Measurements from ENCODE around the gene NPM3. TPM values are rescaled to one million over a fixed set of nuclear protein-coding genes. Genes with fewer than 3 reads are reported as not detected.
A peak's percentile ranks its signal among the peaks of the same experiment; 100 is the strongest.

NPM3 gene
- total RNA-seq, 3 donors from 2014 or later, result 37.3 to 61.0 (median 43.9) TPM

- H3K9me3 ChIP-seq, result no peaks in the 10 kb centered on the region
- H3K4me1 ChIP-seq, result peaks cover 6 to 8% of the 10 kb centered on the region in 2 donors
- no peak for TF ChIP-seq POLR2AphosphoS5 (IDR thresholded peaks at IDR 0.05)
- intact Hi-C loops (cut with DNase I; ENCODE audit: low total_unique reads), result no loop called here
- H3K4me3 ChIP-seq, result peak overlapping the region; percentile 49 to 87 (median 79)
- H3K36me3 ChIP-seq, result no peaks in the 10 kb centered on the region
- DNase-seq (ENCODE audit: low spot score in 2 of 2), result no peak
- peaks cover 0 to 24% of the 10 kb centered on the region in 2 donors for H3K27me3 ChIP-seq
- H3K27ac ChIP-seq, result no peak overlapping the region
These were observed 1.0 kb downstream of the NPM3 start for GRCh38 chr10:101781984-101782810.

GRCh38 chr10:101781655-101781983, 1.6 kb downstream of the NPM3 start:
- intact Hi-C loops (cut with DNase I; ENCODE audit: low total_unique reads), result no loop called here
- no peak for DNase-seq (ENCODE audit: low spot score in 2 of 2)
- Histone ChIP-seq H3K4me3 (no peak overlapping the region), H3K9me3 (no peaks in the 10 kb centered on the region), H3K27me3 (peaks cover under 1 to 29% of the 10 kb centered on the region in 2 donors), H3K36me3 (no peaks in the 10 kb centered on the region), H3K27ac (no peak overlapping the region), H3K4me1 (peaks cover 6 to 8% of the 10 kb centered on the region in 2 donors)
- TF ChIP-seq POLR2A (IDR thresholded peaks at IDR 0.05), result no peak
- no peak for TF ChIP-seq CTCF (IDR thresholded peaks at IDR 0.05)
- no peak for TF ChIP-seq POLR2AphosphoS5 (IDR thresholded peaks at IDR 0.05)

GRCh38 chr10:101780818-101781654, 2.2 kb downstream of the NPM3 start:
- Histone ChIP-seq H3K4me1 (peaks cover 6 to 12% of the 10 kb centered on the region in 2 donors), H3K9me3 (no peaks in the 10 kb centered on the region), H3K36me3 (no peaks in the 10 kb centered on the region), H3K27ac (no peak overlapping the region), H3K27me3 (peaks cover 4 to 35% of the 10 kb centered on the region in 2 donors), H3K4me3 (no peak overlapping the region)
- peak; percentile 40 to 85 (median 71) for TF ChIP-seq CTCF (IDR thresholded peaks at IDR 0.05)
- no peak for TF ChIP-seq POLR2A (IDR thresholded peaks at IDR 0.05)
- intact Hi-C loops (cut with DNase I; ENCODE audit: low total_unique reads), result no loop called here
- no peak for DNase-seq (ENCODE audit: low spot score in 2 of 2)

GRCh38 chr10:101780187-101780817, 2.9 kb downstream of the NPM3 start:
- no peak for DNase-seq (ENCODE audit: low spot score in 2 of 2)
- intact Hi-C loops (cut with DNase I; ENCODE audit: low total_unique reads), result no loop called here
- Histone ChIP-seq H3K27ac (no peak overlapping the region), H3K27me3 (peaks cover 4 to 39% of the 10 kb centered on the region in 2 donors), H3K4me3 (peak overlapping the region; percentile 36 to 60 (median 44)), H3K9me3 (no peaks in the 10 kb centered on the region), H3K4me1 (peaks cover 9 to 12% of the 10 kb centered on the region in 2 donors), H3K36me3 (no peaks in the 10 kb centered on the region)
- TF ChIP-seq POLR2AphosphoS5 (IDR thresholded peaks at IDR 0.05) (no peak), POLR2A (IDR thresholded peaks at IDR 0.05) (no peak), CTCF (IDR thresholded peaks at IDR 0.05) (no peak)

GRCh38 chr10:101779544-101780186, 3.6 kb downstream of the NPM3 start:
- peak; percentile 41 to 82 for DNase-seq (ENCODE audit: low spot score in 2 of 2)
- peaks cover 10 to 45% of the 10 kb centered on the region in 2 donors for H3K27me3 ChIP-seq
- H3K4me1 ChIP-seq, result peaks cover 12% of the 10 kb centered on the region in 2 donors

More at GRCh38 chr10:101779544-101780186, 3.6 kb downstream of the NPM3 start:
- intact Hi-C loops (cut with DNase I; ENCODE audit: low total_unique reads), result loop anchor here (10.0 kb wide), 1 partner anchor 175 kb away; no protein-coding TSS in a partner anchor
- no peak for TF ChIP-seq POLR2A (IDR thresholded peaks at IDR 0.05)
- TF ChIP-seq CTCF (IDR thresholded peaks at IDR 0.05), result peak in 2 of 3 donors; percentile 69 to 70
- no peak overlapping the region for H3K27ac ChIP-seq
- H3K9me3 ChIP-seq, result no peaks in the 10 kb centered on the region
- peak overlapping the region; percentile 36 to 60 (median 44) for H3K4me3 ChIP-seq
- H3K36me3 ChIP-seq, result no peaks in the 10 kb centered on the region
